ENCODE measurements around the gene TPP2. TPM values are rescaled to one million over a fixed set of nuclear protein-coding genes. Genes with fewer than 3 reads are reported as not detected.
A peak's percentile ranks its signal among the peaks of the same experiment; 100 is the strongest.

The TPP2 gene
- total RNA-seq, 1 donor from 2014 or later, result 44.9 TPM

GRCh38 chr13:102648046-102648445, 51.3 kb downstream of the TPP2 start:
- TF ChIP-seq CTCF (IDR thresholded peaks at IDR 0.05), result no peak
- peak overlapping the region; percentile 35 for H3K27ac Mint-ChIP-seq (ENCODE audit: unreplicated experiment)
- H3K36me3 Mint-ChIP-seq (ENCODE audit: unreplicated experiment), result peaks cover 51% of the 10 kb centered on the region
- no peaks in the 10 kb centered on the region for H3K27me3 Mint-ChIP-seq (ENCODE audit: unreplicated experiment)
- H3K9me3 Mint-ChIP-seq (ENCODE audit: unreplicated experiment), result no peaks in the 10 kb centered on the region
- no peak overlapping the region for H3K4me3 Mint-ChIP-seq (ENCODE audit: unreplicated experiment)
- no peak for DNase-seq (ENCODE audit: extremely low spot score, unreplicated experiment)
- peaks cover 30% of the 10 kb centered on the region for H3K4me1 Mint-ChIP-seq (ENCODE audit: unreplicated experiment)

GRCh38 chr13:102650444-102650843, 53.7 kb downstream of the TPP2 start:
- peak overlapping the region; percentile 61 for H3K27ac Mint-ChIP-seq (ENCODE audit: unreplicated experiment)
- TF ChIP-seq CTCF (IDR thresholded peaks at IDR 0.05), result no peak
- H3K4me3 Mint-ChIP-seq (ENCODE audit: unreplicated experiment), result no peak overlapping the region
- H3K36me3 Mint-ChIP-seq (ENCODE audit: unreplicated experiment), result peaks cover 33% of the 10 kb centered on the region
- no peaks in the 10 kb centered on the region for H3K9me3 Mint-ChIP-seq (ENCODE audit: unreplicated experiment)
- peaks cover 28% of the 10 kb centered on the region for H3K4me1 Mint-ChIP-seq (ENCODE audit: unreplicated experiment)
- no peaks in the 10 kb centered on the region for H3K27me3 Mint-ChIP-seq (ENCODE audit: unreplicated experiment)
- DNase-seq (ENCODE audit: extremely low spot score, unreplicated experiment), result no peak

GRCh38 chr13:102651392-102651791, 54.6 kb downstream of the TPP2 start:
- no peaks in the 10 kb centered on the region for H3K9me3 Mint-ChIP-seq (ENCODE audit: unreplicated experiment)
- H3K4me3 Mint-ChIP-seq (ENCODE audit: unreplicated experiment), result no peak overlapping the region
- peak overlapping the region; percentile 61 for H3K27ac Mint-ChIP-seq (ENCODE audit: unreplicated experiment)
- TF ChIP-seq CTCF (IDR thresholded peaks at IDR 0.05), result no peak
- no peak for DNase-seq (ENCODE audit: extremely low spot score, unreplicated experiment)
- no peaks in the 10 kb centered on the region for H3K27me3 Mint-ChIP-seq (ENCODE audit: unreplicated experiment)
- H3K36me3 Mint-ChIP-seq (ENCODE audit: unreplicated experiment), result peaks cover 29% of the 10 kb centered on the region
- peaks cover 24% of the 10 kb centered on the region for H3K4me1 Mint-ChIP-seq (ENCODE audit: unreplicated experiment)

GRCh38 chr13:102651892-102652291, 55.1 kb downstream of the TPP2 start:
- Mint-ChIP-seq H3K36me3 (ENCODE audit: unreplicated experiment) (peaks cover 29% of the 10 kb centered on the region), H3K27me3 (ENCODE audit: unreplicated experiment) (no peaks in the 10 kb centered on the region), H3K4me3 (ENCODE audit: unreplicated experiment) (no peak overlapping the region), H3K9me3 (ENCODE audit: unreplicated experiment) (no peaks in the 10 kb centered on the region), H3K4me1 (ENCODE audit: unreplicated experiment) (peaks cover 24% of the 10 kb centered on the region), H3K27ac (ENCODE audit: unreplicated experiment) (peak overlapping the region; percentile 61)
- no peak for DNase-seq (ENCODE audit: extremely low spot score, unreplicated experiment)
- no peak for TF ChIP-seq CTCF (IDR thresholded peaks at IDR 0.05)

GRCh38 chr13:102654756-102655155, 58.0 kb downstream of the TPP2 start:
- DNase-seq (ENCODE audit: extremely low spot score, unreplicated experiment), result no peak
- peaks cover 29% of the 10 kb centered on the region for H3K36me3 Mint-ChIP-seq (ENCODE audit: unreplicated experiment)
- H3K4me3 Mint-ChIP-seq (ENCODE audit: unreplicated experiment), result no peak overlapping the region
- peaks cover 24% of the 10 kb centered on the region for H3K4me1 Mint-ChIP-seq (ENCODE audit: unreplicated experiment)
- H3K9me3 Mint-ChIP-seq (ENCODE audit: unreplicated experiment), result no peaks in the 10 kb centered on the region
- TF ChIP-seq CTCF (IDR thresholded peaks at IDR 0.05), result no peak
- no peaks in the 10 kb centered on the region for H3K27me3 Mint-ChIP-seq (ENCODE audit: unreplicated experiment)
- no peak overlapping the region for H3K27ac Mint-ChIP-seq (ENCODE audit: unreplicated experiment)
